ENCODE results near the gene TSSK6. TPM values are rescaled to one million over a fixed set of nuclear protein-coding genes. Genes with fewer than 3 reads are reported as not detected.
"Not testable (repeated sequence)": the region's sequence is repeated elsewhere in the genome, so short reads cannot be mapped to it uniquely, and the experiment has no call there.

Gene TSSK6
- total RNA-seq, 1 donor from 2014 or later: 3.0 TPM

DNA sequence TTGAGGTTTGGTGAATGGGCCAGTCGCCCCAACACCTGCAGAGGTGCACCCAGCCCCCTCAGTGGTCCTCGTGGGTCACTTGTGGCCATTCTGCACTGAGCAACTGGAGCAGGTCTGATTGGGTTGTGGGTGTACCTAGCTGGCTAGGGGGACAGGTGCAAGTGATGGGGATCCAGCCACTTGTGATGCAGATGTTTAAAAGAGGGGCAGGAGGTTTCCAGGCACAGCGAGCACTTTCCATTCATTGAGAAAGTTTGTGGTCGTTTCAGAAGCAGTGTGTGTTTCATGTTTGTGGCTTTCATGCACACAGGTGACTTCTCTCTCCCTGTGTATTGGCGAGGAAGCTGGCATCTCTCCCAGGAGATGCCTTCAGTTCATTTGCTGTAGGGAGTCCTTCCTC, 34.7 kb downstream of the TSSK6 start:
- peaks cover 52% of the 10 kb centered on the region for H3K4me1 Mint-ChIP-seq (ENCODE audit: low read depth)
- no peaks in the 10 kb centered on the region for H3K9me3 Mint-ChIP-seq
- no peaks in the 10 kb centered on the region for H3K27me3 Mint-ChIP-seq (ENCODE audit: insufficient read depth)
- H3K36me3 Mint-ChIP-seq (ENCODE audit: low read depth): peaks cover 14% of the 10 kb centered on the region
- intact Hi-C loops (cut with micrococcal nuclease): no loop called here
- no peak overlapping the region for H3K4me3 Mint-ChIP-seq
- no peak overlapping the region for H3K27ac Mint-ChIP-seq
- DNase-seq (ENCODE audit: low spot score): no peak

GRCh38 chr19:19477705-19478383, 37.5 kb downstream of the TSSK6 start:
- Mint-ChIP-seq H3K27ac (peak overlapping the region; percentile 69), H3K4me1 (ENCODE audit: low read depth) (peaks cover 75% of the 10 kb centered on the region), H3K27me3 (ENCODE audit: insufficient read depth) (no peaks in the 10 kb centered on the region), H3K4me3 (no peak overlapping the region), H3K36me3 (ENCODE audit: low read depth) (peaks cover 18% of the 10 kb centered on the region), H3K9me3 (no peaks in the 10 kb centered on the region)
- intact Hi-C loops (cut with micrococcal nuclease): no loop called here
- DNase-seq (ENCODE audit: low spot score): no peak

GRCh38 chr19:19475849-19476828, 39.2 kb downstream of the TSSK6 start:
- H3K4me3 Mint-ChIP-seq: peak overlapping the region; percentile 30

GRCh38 chr19:19475015-19475765, 40.2 kb downstream of the TSSK6 start:
- Mint-ChIP-seq H3K9me3 (no peaks in the 10 kb centered on the region), H3K36me3 (ENCODE audit: low read depth) (peaks cover 28% of the 10 kb centered on the region), H3K27ac (peak overlapping the region; percentile 81), H3K4me3 (peak overlapping the region; percentile 50), H3K4me1 (ENCODE audit: low read depth) (peaks cover 80% of the 10 kb centered on the region), H3K27me3 (ENCODE audit: insufficient read depth) (no peaks in the 10 kb centered on the region)
- no peak for DNase-seq (ENCODE audit: low spot score)
- intact Hi-C loops (cut with micrococcal nuclease): no loop called here

More at GRCh38 chr19:19475849-19476828, 39.2 kb downstream of the TSSK6 start:
- H3K9me3 Mint-ChIP-seq: no peaks in the 10 kb centered on the region
- H3K27ac Mint-ChIP-seq: peak overlapping the region; percentile 81
- no peak for DNase-seq (ENCODE audit: low spot score)
- H3K36me3 Mint-ChIP-seq (ENCODE audit: low read depth): peaks cover 24% of the 10 kb centered on the region
- peaks cover 80% of the 10 kb centered on the region for H3K4me1 Mint-ChIP-seq (ENCODE audit: low read depth)
- H3K27me3 Mint-ChIP-seq (ENCODE audit: insufficient read depth): no peaks in the 10 kb centered on the region
- intact Hi-C loops (cut with micrococcal nuclease): no loop called here

DNA sequence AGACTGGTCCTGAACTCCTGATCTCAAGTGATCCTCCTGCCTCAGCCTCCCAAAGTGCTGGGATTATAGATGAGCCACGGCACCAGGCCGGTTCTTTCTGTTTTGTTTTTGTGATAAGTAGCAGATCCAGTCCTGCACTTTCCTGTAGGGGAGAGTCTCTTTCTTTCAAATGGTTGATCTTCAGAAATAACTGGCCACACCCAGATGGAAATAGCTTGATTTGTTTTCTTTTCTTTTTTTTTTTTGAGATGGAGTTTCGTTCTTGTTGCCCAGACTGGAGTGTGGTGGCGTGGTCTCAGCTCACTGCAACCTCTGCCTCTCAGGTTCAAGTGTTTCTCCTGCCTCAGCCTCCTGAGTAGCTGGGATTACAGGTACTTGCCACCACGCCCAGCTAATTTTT, 43.2 kb downstream of the TSSK6 start:
- Mint-ChIP-seq H3K4me1 (ENCODE audit: low read depth) (peaks cover 65% of the 10 kb centered on the region), H3K36me3 (ENCODE audit: low read depth) (peaks cover 42% of the 10 kb centered on the region), H3K9me3 (peaks cover 17% of the 10 kb centered on the region), H3K27ac (peak overlapping the region; percentile 71)
- DNase-seq (ENCODE audit: low spot score); H3K4me3 Mint-ChIP-seq; H3K27me3 Mint-ChIP-seq (ENCODE audit: insufficient read depth); intact Hi-C loops (cut with micrococcal nuclease): not testable (repeated sequence)

GRCh38 chr19:19471682-19472081, 43.7 kb downstream of the TSSK6 start:
- Mint-ChIP-seq H3K4me3 (no peak overlapping the region), H3K27ac (peak overlapping the region; percentile 71), H3K36me3 (ENCODE audit: low read depth) (peaks cover 46% of the 10 kb centered on the region), H3K27me3 (ENCODE audit: insufficient read depth) (no peaks in the 10 kb centered on the region), H3K9me3 (peaks cover 19% of the 10 kb centered on the region), H3K4me1 (ENCODE audit: low read depth) (peaks cover 61% of the 10 kb centered on the region)
- DNase-seq (ENCODE audit: low spot score): no peak
- intact Hi-C loops (cut with micrococcal nuclease): no loop called here

GRCh38 chr19:19470579-19470978, 44.8 kb downstream of the TSSK6 start:
- H3K4me3 Mint-ChIP-seq: no peak overlapping the region
- peaks cover 52% of the 10 kb centered on the region for H3K36me3 Mint-ChIP-seq (ENCODE audit: low read depth)
- H3K4me1 Mint-ChIP-seq (ENCODE audit: low read depth): peaks cover 58% of the 10 kb centered on the region
- H3K27me3 Mint-ChIP-seq (ENCODE audit: insufficient read depth): no peaks in the 10 kb centered on the region
- H3K27ac Mint-ChIP-seq: no peak overlapping the region
- DNase-seq (ENCODE audit: low spot score): no peak
- H3K9me3 Mint-ChIP-seq: peaks cover 28% of the 10 kb centered on the region
- intact Hi-C loops (cut with micrococcal nuclease): no loop called here

DNA sequence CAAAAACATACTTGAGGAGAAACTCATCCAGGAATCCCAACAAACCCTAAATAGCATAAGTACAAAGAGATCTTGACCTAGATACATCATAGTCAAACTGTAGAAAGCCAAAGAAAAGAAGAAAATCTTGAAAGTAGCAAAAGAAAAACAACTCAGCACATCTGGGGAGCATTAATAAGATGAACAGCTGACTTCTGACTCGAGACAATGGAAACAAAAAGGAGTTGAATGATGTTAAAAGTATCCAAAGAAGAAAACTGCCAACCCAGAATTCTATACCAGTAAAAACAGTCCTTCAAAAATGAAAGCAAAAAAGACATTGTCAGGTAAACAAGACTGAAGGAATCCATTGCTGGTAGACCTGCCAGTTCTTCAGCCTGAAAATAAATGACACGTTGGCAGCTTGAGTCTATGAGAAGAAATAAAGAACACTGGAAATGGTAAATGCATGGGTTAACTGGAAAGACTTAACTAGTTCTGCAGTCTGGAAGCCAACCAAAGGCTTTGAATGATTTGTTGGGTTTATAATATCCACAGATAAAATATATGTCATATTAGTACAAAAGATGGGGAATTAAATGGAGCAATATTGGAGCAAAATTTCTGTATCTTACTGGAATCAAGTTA, 46.8 kb downstream of the TSSK6 start:
- Mint-ChIP-seq H3K4me3 (no peak overlapping the region), H3K27me3 (ENCODE audit: insufficient read depth) (no peaks in the 10 kb centered on the region), H3K27ac (peak overlapping the region; percentile 21), H3K9me3 (peaks cover 28% of the 10 kb centered on the region), H3K4me1 (ENCODE audit: low read depth) (peaks cover 43% of the 10 kb centered on the region), H3K36me3 (ENCODE audit: low read depth) (peaks cover 55% of the 10 kb centered on the region)
- no peak for DNase-seq (ENCODE audit: low spot score)
- intact Hi-C loops (cut with micrococcal nuclease): no loop called here

DNA sequence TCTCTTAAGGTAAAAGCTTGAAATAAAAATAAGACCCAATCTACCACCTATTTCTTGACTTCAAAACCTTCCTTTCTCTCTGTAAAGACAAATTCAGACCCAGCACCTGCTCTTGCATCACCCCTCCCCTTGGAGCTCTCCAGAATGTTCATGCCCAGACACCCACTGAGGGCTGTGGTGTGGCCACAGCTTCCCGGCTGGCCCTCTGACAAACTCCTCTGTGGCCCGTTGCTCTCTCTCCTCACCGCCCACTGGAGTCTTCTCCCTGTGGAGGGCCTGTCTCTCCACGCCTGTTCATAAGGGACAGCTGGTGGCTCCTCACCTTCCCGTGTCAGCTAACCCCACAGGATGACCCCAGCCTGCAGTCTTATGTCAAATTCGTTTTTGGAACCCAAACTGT, 49.1 kb downstream of the TSSK6 start:
- no peak overlapping the region for H3K4me3 Mint-ChIP-seq
- intact Hi-C loops (cut with micrococcal nuclease): no loop called here
- peaks cover 35% of the 10 kb centered on the region for H3K4me1 Mint-ChIP-seq (ENCODE audit: low read depth)
- no peaks in the 10 kb centered on the region for H3K27me3 Mint-ChIP-seq (ENCODE audit: insufficient read depth)
- peaks cover 53% of the 10 kb centered on the region for H3K36me3 Mint-ChIP-seq (ENCODE audit: low read depth)
- H3K27ac Mint-ChIP-seq: peak overlapping the region; percentile 42
- no peak for DNase-seq (ENCODE audit: low spot score)
- H3K9me3 Mint-ChIP-seq: peaks cover 28% of the 10 kb centered on the region

- Mint-ChIP-seq H3K27me3 (ENCODE audit: insufficient read depth) (no peaks in the 10 kb centered on the region), H3K36me3 (ENCODE audit: low read depth) (peaks cover 53% of the 10 kb centered on the region), H3K27ac (no peak overlapping the region), H3K4me1 (ENCODE audit: low read depth) (peaks cover 35% of the 10 kb centered on the region), H3K4me3 (no peak overlapping the region), H3K9me3 (peaks cover 28% of the 10 kb centered on the region)
- no peak for DNase-seq (ENCODE audit: low spot score)
- intact Hi-C loops (cut with micrococcal nuclease): no loop called here
Observed at GRCh38 chr19:19465436-19466070, 49.8 kb downstream of the TSSK6 start.

DNA sequence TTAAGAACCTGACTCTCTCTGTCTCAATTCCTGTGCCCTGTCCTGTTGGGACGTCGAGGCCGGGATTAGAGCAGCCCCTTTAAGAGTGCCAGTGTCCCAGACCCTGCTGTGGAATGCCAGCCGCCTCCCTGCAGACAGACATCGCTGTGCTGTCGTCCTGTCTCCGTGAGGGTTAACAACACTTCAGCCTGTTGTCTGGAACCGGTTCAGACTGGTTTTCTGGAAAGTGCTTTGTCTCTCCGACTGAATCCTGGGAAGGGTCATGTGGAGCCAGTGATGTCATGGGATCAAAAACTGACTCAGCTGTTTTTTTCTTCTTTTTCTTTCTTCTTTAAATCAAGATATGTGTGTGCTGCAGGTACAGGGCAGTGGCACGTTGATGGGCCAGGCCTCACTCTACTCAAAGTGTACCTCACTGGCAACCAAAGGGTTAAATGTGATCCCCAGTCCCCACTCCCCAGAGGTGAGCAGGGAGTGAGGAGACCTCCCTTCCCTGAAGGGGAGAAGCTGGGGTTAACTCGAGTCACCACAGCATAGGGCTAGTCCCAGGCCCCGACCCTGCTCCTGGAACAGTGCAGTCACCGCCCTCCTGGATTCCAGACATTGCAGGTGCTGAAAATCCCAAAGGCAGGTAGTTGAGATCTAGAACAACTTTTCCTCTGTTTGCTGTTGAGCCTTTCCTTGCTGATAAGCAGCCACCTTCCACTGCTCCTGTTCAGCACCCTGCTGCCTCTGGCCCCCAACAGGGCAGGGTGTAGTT, 50.8 kb downstream of the TSSK6 start:
- Mint-ChIP-seq H3K4me1 (ENCODE audit: low read depth) (peaks cover 41% of the 10 kb centered on the region), H3K9me3 (peaks cover 28% of the 10 kb centered on the region), H3K4me3 (no peak overlapping the region), H3K27ac (peak overlapping the region; percentile 16), H3K27me3 (ENCODE audit: insufficient read depth) (no peaks in the 10 kb centered on the region), H3K36me3 (ENCODE audit: low read depth) (peaks cover 50% of the 10 kb centered on the region)
- intact Hi-C loops (cut with micrococcal nuclease): no loop called here
- DNase-seq (ENCODE audit: low spot score): no peak

All from activated T-helper 1 cell treated with anti-CD3 and anti-CD28 coated beads, Interleukin-12 subunit alpha, Interleukin-12 subunit beta, Interleukin-2, Interleukin-4 antibody, amounts not matched to agents 30 ng/mL and 10 ng/mL and 1 ng/mL, durations not matched to agents 14 hours and 24 hours and 36 hours (primary cell).